Measurements from ENCODE around the gene POLH. TPM values are rescaled to one million over a fixed set of nuclear protein-coding genes. Genes with fewer than 3 reads are reported as not detected.

The POLH gene
- total and polyA plus RNA-seq, 9 of the 15 experiments (the other 6 are each of a cell fraction or from before 2014, with no cell fraction given): 5.8 to 31.6 (median 20.6) TPM

DNA sequence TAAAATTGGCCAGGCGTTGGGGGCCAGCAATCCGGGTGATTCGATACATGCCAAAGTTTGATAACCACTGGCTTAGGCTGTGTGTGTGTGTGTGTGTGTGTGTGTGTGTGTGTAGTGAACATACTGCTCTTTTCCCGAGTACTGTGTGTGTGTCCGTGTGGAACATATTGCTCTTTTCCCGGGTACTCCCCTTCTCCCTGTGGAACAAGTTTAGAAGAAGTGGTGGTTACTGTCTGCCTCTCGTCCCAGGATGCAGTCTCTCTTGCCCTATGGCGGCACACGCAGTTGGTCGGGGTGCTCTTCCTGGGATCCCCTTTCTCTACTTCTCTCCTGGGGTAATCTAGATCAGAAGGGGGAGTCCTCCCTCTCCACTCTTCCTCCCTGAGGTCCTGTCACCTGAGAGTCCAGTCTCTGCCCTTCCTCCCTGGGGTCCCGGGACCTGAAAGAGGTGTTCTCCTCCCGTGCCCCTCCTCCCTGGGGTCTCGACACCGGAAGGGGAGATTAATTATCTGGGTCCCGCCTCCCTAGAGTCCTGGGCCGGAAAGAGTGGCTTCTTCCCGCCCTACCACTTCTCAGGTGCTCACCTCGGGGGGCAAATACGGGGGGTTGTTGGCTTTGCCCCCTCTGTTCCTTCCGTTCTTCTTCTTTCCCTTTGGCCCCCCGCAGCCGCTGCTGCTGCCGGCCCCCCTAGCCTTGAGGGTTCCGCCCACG is 52.6 kb downstream of the POLH start (continued):
- TF ChIP-seq RERE (CRISPR knock-in tag; IDR thresholded peaks at IDR 0.05; ENCODE audit: borderline replicate concordance): no peak
- no peak for TF ChIP-seq RBM34 (IDR thresholded peaks at IDR 0.05; ENCODE audit: borderline replicate concordance, insufficient read depth, low read length)
- TF ChIP-seq RAD21 (CRISPR knock-in tag; conservative IDR thresholded peaks at IDR 0.05 in 1 of 2, IDR thresholded peaks at IDR 0.05 in 1 of 2): peak in 1 of 2 experiments; percentile 14; a peak in 1 of 4 replicates
- TF ChIP-seq, protein P1, sequence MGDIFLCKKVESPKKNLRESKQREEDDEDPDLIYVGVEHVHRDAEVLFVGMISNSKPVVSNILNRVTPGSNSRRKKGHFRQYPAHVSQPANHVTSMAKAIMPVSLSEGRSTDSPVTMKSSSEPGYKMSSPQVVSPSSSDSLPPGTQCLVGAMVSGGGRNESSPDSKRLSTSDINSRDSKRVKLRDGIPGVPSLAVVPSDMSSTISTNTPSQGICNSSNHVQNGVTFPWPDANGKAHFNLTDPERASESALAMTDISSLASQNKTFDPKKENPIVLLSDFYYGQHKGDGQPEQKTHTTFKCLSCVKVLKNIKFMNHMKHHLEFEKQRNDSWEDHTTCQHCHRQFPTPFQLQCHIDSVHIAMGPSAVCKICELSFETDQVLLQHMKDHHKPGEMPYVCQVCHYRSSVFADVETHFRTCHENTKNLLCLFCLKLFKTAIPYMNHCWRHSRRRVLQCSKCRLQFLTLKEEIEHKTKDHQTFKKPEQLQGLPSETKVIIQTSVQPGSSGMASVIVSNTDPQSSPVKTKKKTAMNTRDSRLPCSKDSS (IDR thresholded peaks at IDR 0.05; ENCODE audit: low read depth, partially characterized antibody): peak; percentile 10
- no peak for TF ChIP-seq PCBP1 (IDR thresholded peaks at IDR 0.05; ENCODE audit: low read depth, low read length, poor library complexity, severe bottlenecking)
- no peak for TF ChIP-seq TBL1XR1 (IDR thresholded peaks at IDR 0.05; ENCODE audit: low read length in 2 of 2)
- TF ChIP-seq ILF3 (IDR thresholded peaks at IDR 0.05; ENCODE audit: borderline replicate concordance): no peak
- TF ChIP-seq KLF1 (tag; IDR thresholded peaks at IDR 0.05): no peak
- no peak for TF ChIP-seq ETS2 (tag; IDR thresholded peaks at IDR 0.05; ENCODE audit: borderline replicate concordance, poor library complexity, severe bottlenecking)
- TF ChIP-seq TAL1 (IDR thresholded peaks at IDR 0.05): 0 out of 2 replicates have a peak, but pooled peaks have one; percentile 21
- no peak for TF ChIP-seq ZNF707 (CRISPR knock-in tag; conservative IDR thresholded peaks at IDR 0.05)
- 0 out of 2 replicates have a peak, but pooled peaks have one; percentile 8 for TF ChIP-seq JUN (IDR thresholded peaks at IDR 0.05; ENCODE audit: borderline replicate concordance, low read depth, low read length)
- no peak for TF ChIP-seq JUN (CRISPR knock-in tag; IDR thresholded peaks at IDR 0.05; ENCODE audit: borderline replicate concordance)
- TF ChIP-seq BRF2 (IDR thresholded peaks at IDR 0.05; ENCODE audit: borderline replicate concordance, insufficient read depth, insufficient read length): no peak
- TF ChIP-seq ZZZ3 (IDR thresholded peaks at IDR 0.05): no peak
- TF ChIP-seq NFATC3 (IDR thresholded peaks at IDR 0.05): peak; percentile 40; the same call in 1 of the 2 replicates
